GM18505 (cell line): ENCODE data around the gene VPS37B.
A peak's percentile ranks its signal among the peaks of the same experiment; 100 is the strongest.
"Not testable (repeated sequence)": the region's sequence is repeated elsewhere in the genome, so short reads cannot be mapped to it uniquely, and the experiment has no call there.

Experiments used
- ATAC-seq: cut with Tn5 transposase; IDR thresholded peaks from one replicate; pipeline ENCODE4 v1.9.1; 2021; ENCODE audit not compliant: unreplicated experiment
- POLR2A ChIP-seq: IDR thresholded peaks from 4 replicates; pipeline ENCODE4 v1.6.1; 2011; ENCODE audit warnings: borderline replicate concordance; ENCODE audit not compliant: insufficient read depth, insufficient read length; ENCODE audit errors: extremely low read depth

Gene VPS37B

DNA sequence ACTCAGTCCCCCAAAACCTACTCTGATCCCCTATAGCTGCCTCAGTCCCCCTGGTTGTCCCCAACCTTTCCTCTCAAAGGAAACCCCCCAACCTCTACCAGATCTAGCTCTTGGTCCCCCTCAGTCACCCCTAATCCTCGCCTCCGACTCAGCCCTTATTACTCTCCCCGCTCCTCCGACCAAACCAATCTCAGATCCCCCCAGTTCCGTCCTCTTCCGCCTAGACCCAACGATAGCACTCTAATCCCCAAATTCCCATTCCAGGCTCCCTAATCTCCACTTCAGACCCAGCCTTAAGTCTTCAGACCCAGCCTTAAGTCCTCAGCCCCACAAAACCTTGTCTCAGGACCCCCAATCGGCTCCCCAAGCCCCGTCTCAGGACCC is 612 bp downstream of the VPS37B start:
- no peak for ATAC-seq
- no peak for TF ChIP-seq POLR2A

DNA sequence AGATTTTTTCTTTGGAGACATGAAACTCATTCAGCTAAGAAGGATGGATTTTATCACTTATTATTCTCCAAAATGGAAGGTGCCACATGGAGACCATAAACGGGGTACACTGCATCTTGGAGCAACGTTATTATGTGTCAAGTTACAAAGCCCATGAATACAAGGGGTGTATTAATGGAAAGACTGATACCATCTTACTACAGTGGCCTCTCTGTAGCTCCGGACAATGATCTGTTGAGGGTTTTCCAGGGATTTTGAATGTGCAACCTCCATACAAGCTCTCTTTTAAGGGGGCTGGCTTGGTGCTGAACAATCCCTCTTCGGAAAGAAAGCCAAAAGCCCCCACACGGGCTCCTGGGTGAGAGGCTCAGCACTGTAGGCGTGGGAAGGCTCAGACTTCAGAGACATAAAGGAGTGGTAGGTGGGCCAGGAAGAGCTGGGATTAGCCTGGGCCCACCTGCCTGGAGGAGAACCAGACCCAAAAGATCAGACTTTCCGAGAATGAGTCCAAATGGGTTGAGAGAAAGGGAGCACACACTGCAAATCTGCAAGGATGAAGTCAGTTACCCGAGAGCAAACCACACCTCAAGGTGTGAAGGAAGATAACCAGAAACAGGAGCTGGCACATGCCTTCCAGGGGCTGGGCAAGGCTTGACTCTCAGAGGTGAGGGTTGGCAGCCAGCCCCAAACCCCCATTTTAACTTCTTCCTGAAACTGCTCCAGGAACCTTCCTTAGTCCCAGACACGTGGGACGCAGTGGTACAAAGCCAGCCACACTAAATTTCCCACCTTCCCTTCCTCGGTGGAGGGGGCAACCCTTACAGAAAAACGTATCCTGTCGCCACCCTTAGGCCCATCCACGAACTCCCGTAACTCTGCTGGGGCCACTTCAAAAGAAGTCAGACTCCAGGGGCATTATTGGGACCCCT is 1.5 kb downstream of the VPS37B start:
- no peak for TF ChIP-seq POLR2A
- no peak for ATAC-seq

DNA sequence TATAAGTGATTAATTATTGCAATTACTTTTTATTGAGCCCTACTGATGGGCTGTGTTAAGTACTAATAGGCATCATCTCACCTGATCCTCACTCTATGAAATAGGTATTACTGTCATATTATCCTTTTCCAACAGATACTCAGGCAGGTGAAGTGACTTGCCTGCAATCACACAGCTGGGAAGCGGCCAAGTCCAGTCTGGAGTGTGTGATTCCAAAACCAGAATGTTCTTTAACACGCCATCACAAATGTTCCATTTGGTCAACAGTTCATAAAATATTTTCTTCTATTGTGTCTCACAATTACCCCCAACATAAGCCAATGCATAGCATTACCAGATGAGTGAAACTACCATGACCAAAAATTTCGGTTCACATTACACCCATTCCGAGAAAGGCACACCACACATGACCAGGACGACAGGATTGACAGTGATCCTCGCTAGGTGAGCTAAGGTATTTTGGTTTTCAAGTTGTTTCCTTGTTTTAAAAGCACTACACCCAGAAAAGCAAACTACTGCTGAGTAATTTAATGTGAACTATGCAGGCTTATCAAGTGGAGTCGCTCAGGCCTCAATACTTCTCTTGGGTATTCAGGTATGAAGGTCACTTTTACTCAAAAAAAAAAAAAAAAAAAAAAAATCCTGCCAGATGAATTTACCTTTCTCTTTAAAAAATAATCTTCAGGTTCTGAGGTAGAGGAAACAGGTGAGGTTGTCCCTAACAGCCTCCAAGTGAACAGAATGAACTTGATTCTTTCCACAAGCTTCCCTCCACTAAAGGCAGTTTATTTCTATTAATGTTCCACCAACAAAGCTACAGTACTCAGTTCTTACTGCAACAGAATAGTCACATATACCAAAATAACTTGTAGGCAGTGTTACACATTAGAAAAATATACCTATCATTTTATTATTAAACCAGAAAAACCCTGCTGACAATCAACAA is 2.4 kb downstream of the VPS37B start:
- TF ChIP-seq POLR2A = no peak
- ATAC-seq = no peak

DNA sequence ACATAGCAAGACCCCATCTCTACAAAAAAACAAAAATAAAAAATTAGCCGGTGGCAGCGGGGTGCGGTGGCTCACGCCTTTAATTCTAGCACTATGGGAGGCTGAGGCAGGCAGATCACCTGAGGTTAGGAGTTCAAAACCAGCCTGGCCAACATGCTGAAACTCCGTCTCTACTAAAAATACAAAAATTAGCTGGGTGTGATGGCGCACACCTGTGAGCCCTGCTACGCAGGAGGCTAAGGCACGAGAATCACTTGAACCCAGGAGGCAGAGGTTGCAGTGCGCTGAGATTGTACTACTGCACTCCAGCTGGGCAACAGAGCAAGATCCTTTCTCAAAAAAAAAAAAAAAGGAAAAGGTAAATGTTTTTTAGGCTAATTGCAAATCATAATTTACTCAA is 3.2 kb downstream of the VPS37B start:
- ATAC-seq = not testable (repeated sequence)

DNA sequence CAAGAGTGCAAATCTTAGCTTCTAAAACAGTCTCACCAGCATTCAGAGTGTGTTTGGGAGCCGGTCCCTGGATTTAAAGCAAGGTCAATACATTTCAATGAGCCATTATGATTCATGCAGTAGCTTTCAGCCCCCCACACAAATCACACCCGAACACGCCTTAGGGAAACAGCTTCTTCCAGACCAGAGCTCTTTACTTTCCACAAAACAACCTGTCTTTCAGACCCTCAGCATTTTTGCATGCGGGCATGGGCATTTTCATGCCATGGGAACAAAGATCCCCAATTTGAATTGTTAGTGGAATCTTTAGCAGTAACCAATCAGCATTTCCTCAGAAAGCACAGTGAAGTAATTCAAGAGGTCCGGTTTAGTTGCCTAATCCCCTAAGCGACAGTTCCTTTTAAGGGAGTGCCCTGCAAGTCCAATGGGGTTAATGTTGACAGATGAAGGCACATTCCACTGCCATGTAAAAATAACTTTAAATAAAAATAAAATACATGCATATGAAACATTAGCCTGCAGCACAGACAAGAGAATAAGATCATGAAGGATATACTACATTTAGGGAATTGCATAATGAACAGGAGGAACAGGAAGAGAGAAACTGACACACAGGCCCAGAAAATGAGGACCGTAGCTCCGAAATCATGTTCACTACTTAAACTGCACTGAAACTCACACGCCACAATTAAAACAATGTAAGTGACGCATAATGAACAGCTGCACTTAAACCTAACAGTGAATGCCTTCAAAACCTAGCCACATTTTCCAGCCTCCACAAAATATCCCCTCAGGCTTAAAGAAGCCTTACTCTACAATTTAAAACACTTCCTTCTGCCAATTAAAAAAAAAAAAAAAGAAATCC is 4.0 kb downstream of the VPS37B start:
- TF ChIP-seq POLR2A = no peak
- no peak for ATAC-seq

DNA sequence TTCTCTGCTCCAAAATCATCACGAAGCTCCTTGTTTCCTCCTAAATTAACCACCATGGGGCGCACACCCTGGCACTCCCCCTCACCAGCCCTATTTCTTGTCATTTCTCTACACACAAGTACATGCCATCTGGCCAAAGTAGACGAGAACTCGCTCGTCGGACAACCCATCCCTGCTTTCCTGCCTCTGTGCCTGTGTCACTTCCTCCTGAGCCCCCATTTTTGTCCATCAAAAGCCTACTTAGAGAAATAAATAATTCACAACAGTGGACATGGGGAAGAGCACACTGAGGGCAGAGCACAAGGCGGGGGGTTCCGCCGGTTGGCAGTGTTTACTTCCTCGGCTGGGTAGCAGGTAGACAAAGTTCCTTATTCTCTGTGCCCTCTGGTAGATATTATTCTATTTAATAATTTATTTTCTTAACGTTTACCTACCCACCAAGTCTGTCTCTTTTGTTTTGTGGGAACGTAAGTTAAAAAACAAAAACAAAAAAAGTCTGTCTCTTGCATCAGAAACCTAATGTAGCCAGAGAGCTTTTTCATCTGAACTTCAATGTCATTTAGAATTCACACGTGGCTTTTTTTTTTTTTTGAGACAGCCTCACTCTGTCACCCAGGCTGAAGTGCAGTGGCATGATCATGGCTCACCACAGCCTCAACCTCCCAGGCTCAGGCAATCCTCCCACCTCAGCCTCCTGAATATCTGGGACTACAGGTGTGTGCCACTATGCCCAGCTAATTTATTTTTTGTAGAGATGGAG is 6.0 kb downstream of the VPS37B start:
- no peak for ATAC-seq
- no peak for TF ChIP-seq POLR2A

- TF ChIP-seq POLR2A = peak; percentile 49
- no peak for ATAC-seq
Observed at GRCh38 chr12:122888232-122888752, 7.6 kb downstream of the VPS37B start.

DNA sequence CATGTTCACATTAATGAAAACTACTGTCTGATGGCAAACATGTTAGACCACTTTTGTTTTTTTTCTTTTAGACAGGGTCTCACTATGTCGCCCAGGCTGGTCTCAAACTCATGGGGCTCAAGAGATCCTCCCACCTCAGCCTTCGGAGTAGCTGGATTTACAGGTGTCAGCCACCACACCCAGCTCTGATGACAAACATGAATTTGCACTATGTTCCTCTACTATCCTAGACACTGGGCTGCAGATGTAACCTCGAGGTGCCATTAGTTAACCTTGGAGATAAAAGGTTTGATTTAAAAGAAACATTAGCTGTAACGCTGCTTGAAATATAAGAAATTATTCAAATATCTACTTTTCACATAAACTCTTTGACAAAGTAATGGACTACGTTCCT is 8.1 kb downstream of the VPS37B start:
- peak; percentile 22 for ATAC-seq
- no peak for TF ChIP-seq POLR2A

- peak; percentile 79 for ATAC-seq
- no peak for TF ChIP-seq POLR2A
Observed at GRCh38 chr12:122886851-122887818, 8.8 kb downstream of the VPS37B start.

DNA sequence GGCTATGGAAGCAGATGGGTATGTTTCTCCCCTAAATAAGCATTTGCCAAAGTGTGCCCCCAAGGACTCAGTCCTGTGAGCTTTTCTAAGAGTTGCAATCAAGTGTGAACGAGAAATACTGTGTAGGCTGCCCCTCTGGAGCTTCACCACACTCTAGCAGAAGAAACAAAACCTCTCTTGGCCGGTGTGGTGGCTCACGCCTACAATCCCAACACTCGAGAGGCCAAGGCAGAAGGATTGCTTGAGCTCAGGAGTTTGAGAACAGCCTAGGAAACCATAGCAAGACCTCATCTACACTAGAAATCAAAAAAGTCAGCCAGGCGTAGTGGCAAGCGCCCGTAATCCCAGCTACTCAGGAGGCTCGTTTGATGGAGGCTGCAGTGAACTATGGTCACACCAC is 9.8 kb downstream of the VPS37B start:
- TF ChIP-seq POLR2A = no peak
- no peak for ATAC-seq

DNA sequence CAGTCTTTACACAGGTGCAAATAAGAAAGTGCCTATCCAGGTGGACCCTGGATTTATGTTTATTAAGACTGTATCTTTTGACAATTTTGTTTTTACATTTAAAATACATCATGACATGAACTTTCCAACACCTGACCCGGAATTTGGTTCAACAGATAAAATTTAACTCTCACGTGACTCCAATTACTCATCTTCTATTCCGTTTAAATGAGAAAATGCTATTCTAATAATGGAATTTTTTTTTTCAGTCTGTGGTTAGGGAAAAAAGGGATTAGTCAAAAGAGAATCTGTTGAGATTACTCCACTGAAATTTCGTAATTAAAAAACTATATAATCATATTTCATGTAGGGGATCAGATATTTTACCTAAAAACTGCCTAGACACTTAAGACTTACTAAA is 11.1 kb downstream of the VPS37B start:
- no peak for ATAC-seq
- no peak for TF ChIP-seq POLR2A
